ENCODE measurements around the gene CTNND2.

Gene CTNND2

DNA sequence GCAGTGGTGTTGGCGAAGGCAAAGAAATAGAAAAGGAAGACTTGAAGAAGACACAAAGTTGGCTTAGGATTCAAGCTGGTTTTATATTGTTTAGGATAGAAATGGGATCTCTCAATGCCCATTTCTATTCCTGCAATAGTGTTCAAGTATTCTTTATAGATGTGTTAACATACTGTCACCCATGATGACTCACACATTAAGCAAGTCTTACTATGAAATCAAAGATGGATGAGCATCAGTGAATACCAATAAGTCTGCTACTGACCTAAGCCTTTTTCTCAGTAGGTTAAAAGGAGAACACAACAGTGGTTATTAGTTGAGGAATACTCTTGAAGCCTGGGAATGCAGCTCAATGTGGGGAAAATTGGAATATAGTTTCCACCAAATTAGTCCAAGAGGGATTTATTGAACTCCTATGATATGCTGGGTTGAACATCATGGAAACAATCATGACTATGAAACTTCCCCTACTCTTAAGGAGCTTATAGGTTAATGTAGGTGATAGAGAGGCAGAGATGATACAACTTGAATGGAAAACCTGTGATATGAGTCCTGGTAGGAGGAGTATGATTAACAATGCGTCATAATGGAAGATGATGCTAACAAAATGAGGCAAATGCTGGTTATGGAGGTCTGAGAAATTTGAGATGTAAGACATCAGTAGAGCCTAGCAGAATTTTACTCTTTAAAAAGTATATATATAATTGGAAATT is 726.1 kb downstream of the CTNND2 start:
- no peak overlapping the region for H3K4me3 ChIP-seq (ENCODE audit: low read depth, low read length)
- no peak overlapping the region for H2BK12ac ChIP-seq (ENCODE audit: low read length)
- H3K4ac ChIP-seq (ENCODE audit: low read depth, low read length), result no peak overlapping the region
- H4K8ac ChIP-seq (ENCODE audit: low read depth, low read length), result no peak overlapping the region
- no peak overlapping the region for H2AFZ ChIP-seq (ENCODE audit: insufficient read depth, low read length, poor library complexity)
- H4K12ac ChIP-seq (ENCODE audit: low read depth, low read length), result no peak overlapping the region
- H3K27me3 ChIP-seq (ENCODE audit: insufficient read depth, low read length), result no peaks in the 10 kb centered on the region
- peaks cover 0 to 3% of the 10 kb centered on the region in 2 experiments for H3K4me1 ChIP-seq (ENCODE audit: control insufficient read depth in 1 of 2, insufficient read depth in 2 of 2, low read length in 2 of 2)
- no peaks in the 10 kb centered on the region for H3K36me3 ChIP-seq (ENCODE audit: control insufficient read depth in 1 of 2, insufficient read depth in 2 of 2, low read length in 2 of 2)
- H3K18ac ChIP-seq (ENCODE audit: low read length), result no peak overlapping the region
- H3K23ac ChIP-seq (ENCODE audit: low read length), result no peak overlapping the region
- no peak overlapping the region for H3K27ac ChIP-seq (ENCODE audit: low read depth, low read length)
- no peak overlapping the region for H2AK5ac ChIP-seq (ENCODE audit: low read length)
- H3K4me2 ChIP-seq (ENCODE audit: low read length), result no peak overlapping the region
- H2BK5ac ChIP-seq (ENCODE audit: low read depth, low read length, poor library complexity), result no peak overlapping the region
- no peaks in the 10 kb centered on the region for H3K79me1 ChIP-seq (ENCODE audit: low read length)
- no peak overlapping the region for H3K14ac ChIP-seq (ENCODE audit: low read length)
- peaks cover 4% of the 10 kb centered on the region for H3K9me3 ChIP-seq (ENCODE audit: insufficient read depth, low read depth, low read length)
- H2BK120ac ChIP-seq (ENCODE audit: insufficient read depth, low read length, poor library complexity), result no peak overlapping the region
- no peaks in the 10 kb centered on the region for H3K79me2 ChIP-seq (ENCODE audit: control insufficient read depth, insufficient read depth, low read length, poor library complexity)
- H4K91ac ChIP-seq (ENCODE audit: low read depth, low read length), result no peak overlapping the region
- no CpG with 5 or more reads among the region's 2 CpGs for WGBS (ENCODE audit: extremely low coverage, insufficient coverage, insufficient read length)
- H3K9ac ChIP-seq (ENCODE audit: low read length), result no peak overlapping the region
- no peak for DNase-seq

GRCh38 chr5:11174591-11174990 is 729.7 kb downstream of the CTNND2 start:
- H3K4me3 ChIP-seq (ENCODE audit: low read depth, low read length), result no peak overlapping the region
- H3K79me1 ChIP-seq (ENCODE audit: low read length), result no peaks in the 10 kb centered on the region
- H2BK5ac ChIP-seq (ENCODE audit: low read depth, low read length, poor library complexity), result no peak overlapping the region
- no peak overlapping the region for H2AK5ac ChIP-seq (ENCODE audit: low read length)
- H2BK12ac ChIP-seq (ENCODE audit: low read length), result no peak overlapping the region
- H3K4ac ChIP-seq (ENCODE audit: low read depth, low read length), result no peak overlapping the region
- H3K27me3 ChIP-seq (ENCODE audit: insufficient read depth, low read length), result no peaks in the 10 kb centered on the region
- no peak overlapping the region for H4K91ac ChIP-seq (ENCODE audit: low read depth, low read length)
- H3K27ac ChIP-seq (ENCODE audit: low read depth, low read length), result no peak overlapping the region
- H2AFZ ChIP-seq (ENCODE audit: insufficient read depth, low read length, poor library complexity), result no peak overlapping the region
- no peak overlapping the region for H3K4me2 ChIP-seq (ENCODE audit: low read length)
- no peaks in the 10 kb centered on the region for H3K9me3 ChIP-seq (ENCODE audit: insufficient read depth, low read depth, low read length)
- no peak overlapping the region for H4K8ac ChIP-seq (ENCODE audit: low read depth, low read length)
- no peak overlapping the region for H4K12ac ChIP-seq (ENCODE audit: low read depth, low read length)
- H3K14ac ChIP-seq (ENCODE audit: low read length), result no peak overlapping the region
- peak; percentile 49 to 88 for DNase-seq
- no peak overlapping the region for H3K9ac ChIP-seq (ENCODE audit: low read length)
- H3K4me1 ChIP-seq (ENCODE audit: control insufficient read depth in 1 of 2, insufficient read depth in 2 of 2, low read length in 2 of 2), result peaks cover 0 to 3% of the 10 kb centered on the region in 2 experiments
- H3K36me3 ChIP-seq (ENCODE audit: control insufficient read depth in 1 of 2, insufficient read depth in 2 of 2, low read length in 2 of 2), result no peaks in the 10 kb centered on the region
- no peak overlapping the region for H3K18ac ChIP-seq (ENCODE audit: low read length)
- H3K79me2 ChIP-seq (ENCODE audit: control insufficient read depth, insufficient read depth, low read length, poor library complexity), result no peaks in the 10 kb centered on the region
- no peak overlapping the region for H3K23ac ChIP-seq (ENCODE audit: low read length)
- H2BK120ac ChIP-seq (ENCODE audit: insufficient read depth, low read length, poor library complexity), result no peak overlapping the region
- WGBS (ENCODE audit: extremely low coverage, insufficient coverage, insufficient read length), result no CpG with 5 or more reads among the region's 7 CpGs

GRCh38 chr5:11172484-11172883 is 731.8 kb downstream of the CTNND2 start:
- H3K79me2 ChIP-seq (ENCODE audit: control insufficient read depth, insufficient read depth, low read length, poor library complexity), result no peaks in the 10 kb centered on the region
- H3K9me3 ChIP-seq (ENCODE audit: insufficient read depth, low read depth, low read length), result no peaks in the 10 kb centered on the region
- no peak overlapping the region for H3K4ac ChIP-seq (ENCODE audit: low read depth, low read length)
- no peak overlapping the region for H2BK5ac ChIP-seq (ENCODE audit: low read depth, low read length, poor library complexity)
- no peaks in the 10 kb centered on the region for H3K79me1 ChIP-seq (ENCODE audit: low read length)
- H2BK120ac ChIP-seq (ENCODE audit: insufficient read depth, low read length, poor library complexity), result no peak overlapping the region
- no peak overlapping the region for H3K4me3 ChIP-seq (ENCODE audit: low read depth, low read length)
- no peak overlapping the region for H4K12ac ChIP-seq (ENCODE audit: low read depth, low read length)
- no peak overlapping the region for H2BK12ac ChIP-seq (ENCODE audit: low read length)
- no peak overlapping the region for H3K14ac ChIP-seq (ENCODE audit: low read length)
- H2AK5ac ChIP-seq (ENCODE audit: low read length), result no peak overlapping the region
- H3K9ac ChIP-seq (ENCODE audit: low read length), result no peak overlapping the region
- peaks cover 0 to 3% of the 10 kb centered on the region in 2 experiments for H3K4me1 ChIP-seq (ENCODE audit: control insufficient read depth in 1 of 2, insufficient read depth in 2 of 2, low read length in 2 of 2)
- H4K91ac ChIP-seq (ENCODE audit: low read depth, low read length), result no peak overlapping the region
- H3K36me3 ChIP-seq (ENCODE audit: control insufficient read depth in 1 of 2, insufficient read depth in 2 of 2, low read length in 2 of 2), result no peaks in the 10 kb centered on the region
- no peak overlapping the region for H2AFZ ChIP-seq (ENCODE audit: insufficient read depth, low read length, poor library complexity)
- WGBS (ENCODE audit: extremely low coverage, insufficient coverage, insufficient read length), result no CpG with 5 or more reads among the region's 5 CpGs
- H3K23ac ChIP-seq (ENCODE audit: low read length), result no peak overlapping the region
- H3K4me2 ChIP-seq (ENCODE audit: low read length), result no peak overlapping the region
- DNase-seq, result no peak
- no peaks in the 10 kb centered on the region for H3K27me3 ChIP-seq (ENCODE audit: insufficient read depth, low read length)
- H3K18ac ChIP-seq (ENCODE audit: low read length), result no peak overlapping the region
- no peak overlapping the region for H3K27ac ChIP-seq (ENCODE audit: low read depth, low read length)
- H4K8ac ChIP-seq (ENCODE audit: low read depth, low read length), result no peak overlapping the region

DNA sequence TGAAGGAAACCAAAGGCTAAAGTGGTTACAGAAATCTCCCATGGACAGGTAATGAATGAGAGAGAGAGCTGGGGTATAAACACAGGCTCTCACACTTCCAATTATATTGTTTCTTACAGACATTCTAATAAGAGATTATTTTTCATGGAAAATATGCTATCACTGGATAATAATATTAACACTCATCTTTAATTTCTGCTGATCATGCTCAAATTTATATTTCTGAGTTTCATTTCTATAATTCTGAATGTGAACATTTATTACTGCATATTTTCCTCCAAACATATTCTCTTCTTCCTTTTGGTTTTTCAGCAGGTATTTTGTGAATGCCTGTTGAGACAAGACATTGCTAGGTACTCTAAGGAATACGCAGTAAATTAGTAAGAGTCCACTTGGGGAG is 733.0 kb downstream of the CTNND2 start:
- Histone ChIP-seq H3K9ac (ENCODE audit: low read length) (no peak overlapping the region), H3K4me2 (ENCODE audit: low read length) (no peak overlapping the region), H4K8ac (ENCODE audit: low read depth, low read length) (no peak overlapping the region), H3K23ac (ENCODE audit: low read length) (no peak overlapping the region), H3K4me1 (ENCODE audit: control insufficient read depth in 1 of 2, insufficient read depth in 2 of 2, low read length in 2 of 2) (peaks cover 0 to 3% of the 10 kb centered on the region in 2 experiments), H4K91ac (ENCODE audit: low read depth, low read length) (no peak overlapping the region), H2BK120ac (ENCODE audit: insufficient read depth, low read length, poor library complexity) (no peak overlapping the region), H3K4me3 (ENCODE audit: low read depth, low read length) (no peak overlapping the region), H3K79me2 (ENCODE audit: control insufficient read depth, insufficient read depth, low read length, poor library complexity) (no peaks in the 10 kb centered on the region), H3K4ac (ENCODE audit: low read depth, low read length) (no peak overlapping the region), H2AK5ac (ENCODE audit: low read length) (no peak overlapping the region), H2BK12ac (ENCODE audit: low read length) (no peak overlapping the region), H3K27me3 (ENCODE audit: insufficient read depth, low read length) (no peaks in the 10 kb centered on the region), H4K12ac (ENCODE audit: low read depth, low read length) (no peak overlapping the region), H3K14ac (ENCODE audit: low read length) (no peak overlapping the region), H2AFZ (ENCODE audit: insufficient read depth, low read length, poor library complexity) (no peak overlapping the region), H3K18ac (ENCODE audit: low read length) (no peak overlapping the region), H2BK5ac (ENCODE audit: low read depth, low read length, poor library complexity) (no peak overlapping the region), H3K36me3 (ENCODE audit: control insufficient read depth in 1 of 2, insufficient read depth in 2 of 2, low read length in 2 of 2) (no peaks in the 10 kb centered on the region), H3K79me1 (ENCODE audit: low read length) (no peaks in the 10 kb centered on the region), H3K9me3 (ENCODE audit: insufficient read depth, low read depth, low read length) (no peaks in the 10 kb centered on the region), H3K27ac (ENCODE audit: low read depth, low read length) (no peak overlapping the region)
- no peak for DNase-seq
- no CpG with 5 or more reads among the region's 1 CpG for WGBS (ENCODE audit: extremely low coverage, insufficient coverage, insufficient read length)
